Stimulated activated naive CD4-positive, alpha-beta T cell (primary cell): ENCODE measurements around the gene LRPAP1.

ENCODE experiments used
- DNase-seq, 6 experiments: peaks; one replicate each; lab custom pipeline; 2025; lab: John Stamatoyannopoulos, UW

Gene LRPAP1

GRCh38 chr4:3485011-3485791 is 47.0 kb downstream of the LRPAP1 start:
- no peak for DNase-seq

DNA sequence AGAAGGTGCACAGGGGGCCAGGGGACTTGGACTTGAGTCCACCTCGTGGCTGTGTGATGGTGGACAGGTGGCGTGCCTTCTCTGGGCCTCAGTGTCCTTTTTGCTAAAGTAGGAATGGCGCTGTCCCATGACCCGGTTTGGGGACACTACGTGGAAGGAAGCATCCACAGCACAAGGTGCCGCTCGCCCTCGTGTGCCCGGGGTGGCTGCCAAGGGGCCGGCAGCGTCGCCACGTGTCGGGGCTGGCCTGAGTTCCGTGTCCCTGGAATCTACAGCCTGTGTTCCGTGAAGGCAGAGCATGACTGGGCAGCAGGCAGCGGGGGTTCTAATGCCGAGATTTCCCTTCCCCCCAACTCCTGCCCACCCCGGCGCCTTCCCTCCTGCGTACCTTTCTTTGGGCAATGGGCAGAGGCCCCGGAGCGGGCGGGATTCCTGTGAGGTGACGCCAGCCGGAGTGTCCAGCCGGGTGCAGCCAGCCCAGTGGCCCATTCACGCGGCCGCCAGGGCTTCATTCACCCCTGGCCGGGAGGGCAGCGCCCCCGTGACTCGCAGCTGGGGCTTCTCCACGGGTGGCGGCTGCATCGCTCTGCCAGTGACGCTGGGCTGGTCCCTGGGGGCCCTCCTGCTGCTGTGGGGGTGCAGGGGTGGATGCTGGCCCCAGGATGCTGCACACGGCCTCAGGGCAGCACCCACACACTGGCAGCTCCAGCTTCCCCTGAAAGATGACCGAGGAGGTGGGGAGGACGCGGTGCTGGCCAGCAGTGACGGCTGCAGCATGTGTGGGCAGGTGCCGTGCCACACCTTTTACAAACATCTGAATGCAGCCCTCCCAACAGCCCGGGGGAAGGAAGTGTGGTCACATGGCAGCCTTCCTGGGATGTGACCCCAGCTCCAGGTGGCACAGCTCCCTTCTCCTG is 47.9 kb downstream of the LRPAP1 start:
- DNase-seq, result no peak

DNA sequence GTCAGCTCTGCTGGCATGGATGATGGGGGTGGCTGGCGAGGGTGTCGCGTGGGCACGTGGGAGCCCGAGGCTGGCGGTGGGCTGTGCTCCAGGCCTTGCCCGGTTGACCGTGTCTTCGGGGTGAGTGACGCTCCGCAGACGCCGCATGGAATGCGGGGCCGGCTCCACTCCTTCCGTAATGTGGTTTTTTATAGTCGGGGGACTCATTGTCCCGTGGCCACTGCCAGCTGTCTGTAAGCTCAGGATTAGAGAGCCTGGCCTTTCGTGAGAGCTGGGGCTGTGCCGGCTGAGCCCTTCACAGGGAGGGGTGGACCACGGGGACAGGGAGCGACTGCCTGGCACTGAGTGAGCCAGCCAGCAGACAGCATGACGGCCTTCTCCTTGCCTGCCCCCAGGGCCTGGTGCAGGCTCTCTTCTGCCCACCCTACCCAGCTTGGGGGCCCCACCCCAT is 48.7 kb downstream of the LRPAP1 start:
- DNase-seq, result no peak

DNA sequence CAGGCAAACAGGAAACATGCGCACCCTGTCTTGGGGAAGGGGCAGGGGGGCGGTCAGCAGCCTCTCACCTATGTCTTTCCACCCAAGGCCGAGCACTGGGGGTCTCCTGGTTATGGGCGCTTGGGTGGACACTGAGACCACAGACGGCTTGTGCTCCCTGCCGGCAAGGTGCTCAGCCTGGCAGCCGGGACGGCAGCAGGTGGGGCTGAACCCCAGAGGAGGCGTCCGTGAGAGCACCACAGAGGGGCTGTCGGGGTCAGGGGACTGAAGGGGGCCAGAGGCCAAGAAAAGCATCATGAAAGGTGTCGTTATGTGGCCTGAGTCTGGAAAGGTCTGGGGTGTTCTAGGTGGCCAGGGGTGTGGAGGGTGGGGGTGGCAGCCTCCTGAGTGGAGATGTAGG is 49.5 kb downstream of the LRPAP1 start:
- no peak for DNase-seq

DNA sequence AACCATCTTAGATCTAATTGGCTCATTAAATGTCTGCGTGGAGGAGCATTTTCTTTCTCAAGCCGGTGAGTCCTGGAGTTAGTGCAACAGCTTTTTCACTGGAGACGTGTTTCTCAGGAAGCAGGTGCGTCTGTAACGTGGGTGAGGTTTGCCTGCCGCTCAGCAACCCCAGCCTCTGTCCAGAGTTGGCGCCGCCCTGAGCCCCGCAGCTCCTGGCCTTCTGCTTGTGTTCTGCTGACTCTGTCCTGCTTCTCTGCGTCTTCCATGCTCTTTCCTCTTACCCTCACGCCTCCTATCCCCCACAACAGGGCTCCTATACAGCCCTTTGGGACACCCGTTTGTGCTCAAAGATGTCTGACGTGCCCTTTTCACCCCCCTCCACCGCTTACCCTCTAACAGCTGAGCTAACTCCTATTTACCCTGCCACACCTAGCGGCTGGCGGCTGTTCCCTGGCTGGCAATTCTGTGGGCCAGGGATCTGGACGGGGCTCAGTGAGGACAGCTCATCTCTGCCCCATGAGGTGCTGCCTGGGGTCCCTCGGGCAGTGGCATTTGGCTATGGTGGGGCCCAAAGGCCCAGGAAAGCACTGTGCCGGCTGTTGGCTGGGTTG is 50.3 kb downstream of the LRPAP1 start:
- DNase-seq, result no peak

GRCh38 chr4:3481113-3481531 is 51.1 kb downstream of the LRPAP1 start:
- no peak for DNase-seq

DNA sequence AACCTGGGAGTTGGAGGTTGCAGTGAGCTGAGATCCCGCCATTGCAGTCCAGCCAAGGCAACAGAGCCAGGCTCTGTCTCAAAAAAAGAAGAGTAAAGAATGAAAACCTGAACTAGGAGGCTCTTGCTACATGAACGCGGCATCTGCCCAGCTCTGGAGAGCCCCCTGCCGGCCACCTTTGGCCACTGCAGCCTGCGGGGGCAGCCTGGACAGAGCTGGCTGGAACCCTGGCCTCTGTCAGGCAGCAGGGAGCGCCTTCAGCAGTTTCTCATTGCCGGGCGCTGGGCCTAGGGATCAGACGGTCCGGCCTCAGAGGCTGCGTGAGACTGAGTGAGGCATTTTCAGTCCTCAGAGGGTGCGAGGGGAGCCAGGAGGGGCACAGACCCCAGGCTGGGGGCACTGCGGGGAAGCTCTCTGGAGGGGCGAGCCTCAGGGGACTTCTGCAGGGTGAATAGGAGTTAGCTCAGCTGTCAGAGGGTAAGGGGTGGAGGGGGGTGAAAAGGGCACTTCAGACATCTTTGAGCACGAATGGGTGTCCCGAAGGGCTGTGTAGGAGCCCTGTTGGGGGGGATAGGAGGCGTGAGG is 51.6 kb downstream of the LRPAP1 start:
- DNase-seq, result peak; percentile 23 to 81 (median 60)

GRCh38 chr4:3479358-3480101 is 52.7 kb downstream of the LRPAP1 start:
- DNase-seq, result no peak

DNA sequence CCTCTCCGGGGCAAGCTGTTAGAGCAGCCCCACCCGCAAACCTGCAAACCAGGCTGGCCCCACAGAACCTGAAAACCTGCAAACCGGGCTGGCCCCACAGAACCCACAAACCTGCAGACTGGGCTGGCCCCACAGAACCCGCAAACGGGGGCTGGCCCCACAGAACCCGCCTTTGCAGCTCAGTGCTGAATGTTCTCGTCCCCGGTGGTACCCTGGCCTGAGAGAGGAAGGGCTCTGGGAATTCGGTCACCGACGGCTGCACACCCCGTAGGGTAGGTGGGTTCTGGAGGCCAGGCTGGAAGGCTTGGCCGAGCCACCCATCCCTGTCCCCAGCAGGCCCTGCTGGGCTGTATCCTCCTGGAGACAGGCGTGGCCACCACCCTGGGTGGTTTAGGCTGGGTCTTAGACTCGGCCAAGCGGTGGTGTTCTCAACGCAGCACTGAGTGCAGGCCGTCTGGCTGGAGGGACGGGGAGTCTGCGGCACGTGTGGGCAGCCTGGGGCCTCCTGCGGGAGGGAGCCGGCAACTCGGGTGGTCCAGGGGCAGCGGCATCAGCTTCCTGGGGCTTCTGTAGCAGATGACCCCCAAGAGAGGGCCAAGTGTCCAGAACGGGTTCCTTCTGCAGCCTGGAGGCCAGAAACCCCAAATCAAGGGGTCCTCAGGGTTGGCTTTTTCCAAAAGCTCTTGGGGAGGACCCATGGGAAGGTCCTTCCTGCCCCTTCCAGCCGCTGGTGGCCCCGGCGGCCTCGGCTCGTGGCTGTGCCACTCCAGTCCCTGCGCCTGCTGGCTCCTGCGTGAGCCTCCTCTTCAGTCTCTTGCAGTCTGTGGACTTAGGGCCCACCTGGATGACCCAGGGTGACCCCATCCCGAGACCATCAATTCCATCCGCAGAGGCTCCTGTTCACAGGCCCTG is 53.5 kb downstream of the LRPAP1 start:
- DNase-seq, result no peak

GRCh38 chr4:3477750-3478430 is 54.3 kb downstream of the LRPAP1 start:
- DNase-seq, result no peak

GRCh38 chr4:3476936-3477749 is 55.1 kb downstream of the LRPAP1 start:
- DNase-seq, result no peak

DNA sequence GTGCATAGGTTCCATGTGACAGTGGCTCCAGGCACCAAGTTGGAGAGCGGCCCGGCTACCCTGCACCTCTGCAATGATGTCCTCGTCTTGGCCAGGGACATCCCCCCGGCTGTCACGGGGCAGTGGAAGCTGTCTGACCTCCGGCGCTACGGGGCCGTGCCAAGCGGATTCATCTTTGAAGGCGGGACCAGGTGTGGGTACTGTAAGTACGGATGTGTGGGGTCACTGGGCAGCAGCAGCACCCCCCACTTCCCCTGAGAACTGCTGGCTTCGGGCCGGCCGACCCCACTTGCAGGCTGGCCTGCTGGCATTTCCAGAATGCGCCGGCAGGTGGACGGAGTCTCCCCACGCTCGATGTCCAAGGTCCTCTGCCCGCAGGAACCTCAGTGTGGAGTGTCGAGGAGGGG is 55.9 kb downstream of the LRPAP1 start:
- DNase-seq, result no peak

GRCh38 chr4:3475713-3476260 is 56.4 kb downstream of the LRPAP1 start:
- DNase-seq, result no peak

GRCh38 chr4:3475041-3475712 is 57.0 kb downstream of the LRPAP1 start:
- no peak for DNase-seq

GRCh38 chr4:3473996-3474765 is 58.0 kb downstream of the LRPAP1 start:
- DNase-seq, result no peak

DNA sequence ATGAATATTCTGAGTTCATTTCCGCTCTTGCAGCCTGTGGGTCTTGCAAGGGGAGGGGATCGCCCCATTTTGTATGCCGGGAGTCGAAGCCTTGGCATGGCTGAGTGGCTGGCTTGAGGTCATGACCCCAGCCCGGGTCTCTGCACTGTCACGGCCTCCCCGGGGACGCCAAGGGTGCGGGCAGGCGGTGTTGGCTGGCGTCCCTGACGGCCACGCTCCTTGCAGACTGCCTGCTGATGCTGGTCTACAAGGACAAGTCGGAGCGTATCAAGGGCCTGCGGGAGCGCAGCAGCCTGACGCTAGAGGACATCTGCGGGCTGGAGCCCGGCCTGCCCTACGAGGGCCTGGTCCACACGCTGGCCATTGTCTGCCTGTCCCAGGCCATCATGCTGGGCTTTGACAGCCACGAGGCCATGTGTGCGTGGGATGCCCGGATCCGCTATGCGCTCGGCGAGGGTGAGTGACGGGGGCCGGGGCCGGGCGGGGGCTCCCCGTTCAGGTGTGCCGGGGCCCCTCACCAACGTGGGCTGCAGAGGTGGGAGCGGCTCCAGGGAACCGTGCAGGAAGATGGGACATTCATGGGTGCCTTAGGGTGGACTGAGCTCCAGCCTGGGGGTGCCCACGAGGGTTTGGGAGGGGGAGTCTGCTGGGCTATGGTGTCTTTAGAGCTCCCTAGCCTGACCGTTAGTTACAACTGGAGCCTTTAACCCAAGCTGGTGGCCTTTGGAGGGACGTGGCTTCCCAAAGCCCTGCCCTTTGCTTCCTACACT is 58.9 kb downstream of the LRPAP1 start:
- no peak for DNase-seq
